Spinal cord (tissue), 10 donors: Measurements from ENCODE around the gene RPL34. TPM values are rescaled to one million over a fixed set of nuclear protein-coding genes. Genes with fewer than 3 reads are reported as not detected.

ENCODE experiments used
- DNase-seq, 6 donors: peaks; one replicate each; pipeline versions ENCODE4 v3.0.0 to v3.0.0-alpha.2; 2013 to 2015; ENCODE audit warnings: low spot score in 6 of 6, low read depth in 4 of 6
- H3K27ac ChIP-seq: one replicate; pipeline ENCODE4 v1.5.1; 2013; ENCODE audit warnings: low read depth, low read length, control low read depth
- H3K27me3 ChIP-seq: one replicate; pipeline ENCODE4 v1.6.1; 2013; ENCODE audit warnings: low read length; ENCODE audit not compliant: control insufficient read depth, insufficient read depth
- H3K36me3 ChIP-seq: one replicate; pipeline ENCODE4 v1.6.1; 2013; ENCODE audit warnings: low read length; ENCODE audit not compliant: control insufficient read depth, insufficient read depth
- H3K4me1 ChIP-seq: one replicate; pipeline ENCODE4 v1.6.1; 2013; ENCODE audit warnings: low read length; ENCODE audit not compliant: control insufficient read depth, insufficient read depth
- H3K4me3 ChIP-seq: one replicate; pipeline ENCODE4 v1.5.1; 2013; ENCODE audit warnings: low read depth, low read length, control low read depth
- H3K9me3 ChIP-seq: one replicate; pipeline ENCODE4 v1.6.1; 2013; ENCODE audit warnings: low read length; ENCODE audit not compliant: control insufficient read depth, insufficient read depth
- WGBS: methylation state at CpG from one replicate; pipeline ENCODE4 v1.1.5; 2013; ENCODE audit warnings: missing lambda C conversion rate; ENCODE audit not compliant: insufficient coverage; 5-methylcytosine and 5-hydroxymethylcytosine counted together
- polyA plus RNA-seq, 2 donors: library from polyadenylated mRNA; unstranded; fragments of 120-200 nt; gene quantifications; one replicate each; pipeline ENCODE4 v1.2.1, GENCODE V29; 2013; ENCODE audit not compliant: insufficient read length in 2 of 2
- total RNA-seq, 2 donors: library from RNA; depleted of rRNA in 1 of 2; stranded (reverse); fragments of 120-200 nt in 1 of 2; fragments of >200 nt in 1 of 2; gene quantifications; one replicate each; pipeline versions ENCODE4 v1.2.3 to v1.2.4, GENCODE V29; 2013 to 2014
- donor health status: healthy.

The RPL34 gene
- total and polyA plus RNA-seq, 4 donors: 706 to 2,279 (median 1,126) TPM

DNA sequence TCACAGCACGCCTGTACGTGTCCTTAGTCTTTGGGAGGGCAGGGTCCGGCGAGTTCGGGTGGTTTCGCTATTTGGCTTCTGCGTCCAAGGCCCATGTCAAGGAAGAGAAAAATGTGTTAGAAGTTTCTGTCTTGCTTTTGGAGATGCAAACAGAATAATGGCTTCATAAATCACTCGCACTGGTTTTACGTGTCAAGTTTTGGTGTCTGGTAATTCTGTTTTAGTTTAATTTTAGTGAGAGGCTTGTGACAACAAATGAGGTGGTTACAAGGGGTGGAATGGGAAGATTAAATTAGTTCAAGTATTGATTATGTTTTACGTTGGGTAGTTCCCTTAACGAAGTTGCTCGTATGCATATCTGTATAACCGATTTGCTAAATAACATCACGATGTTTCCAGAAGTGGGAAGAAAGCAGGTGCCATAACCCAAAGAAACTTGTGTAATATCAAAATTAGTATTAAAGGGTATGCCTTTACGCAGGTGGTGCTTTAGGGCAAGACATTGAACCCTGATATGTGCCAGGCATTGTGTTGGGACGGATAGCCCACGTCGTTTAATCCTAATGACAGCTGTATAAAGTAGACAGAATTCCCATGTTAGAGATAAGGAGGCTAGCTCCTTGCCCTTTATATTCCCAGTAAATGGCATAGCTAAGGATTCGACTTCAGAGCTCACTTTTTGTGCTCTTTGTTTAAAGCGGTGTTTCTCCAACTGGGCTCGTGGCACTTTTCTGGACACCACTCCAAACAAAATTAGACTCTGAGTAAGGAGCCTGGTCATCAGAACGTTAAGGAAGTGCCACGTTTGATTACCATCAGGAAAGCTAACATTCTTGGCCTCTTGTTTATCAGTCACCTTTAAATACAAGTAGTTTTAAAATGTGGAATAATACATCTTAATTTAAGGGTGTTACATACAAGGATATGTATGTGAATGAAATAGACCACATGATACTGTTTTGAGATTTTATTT is 843 bp downstream of the RPL34 start:
- DNase-seq: no peak
- H3K4me1 ChIP-seq: no peaks in the 10 kb centered on the region
- peaks cover 2% of the 10 kb centered on the region for H3K9me3 ChIP-seq
- WGBS: 0% methylated on average over 9 of the region's 23 CpGs
- H3K27me3 ChIP-seq: no peaks in the 10 kb centered on the region
- peak overlapping the region; percentile 90 for H3K27ac ChIP-seq
- peaks cover 24% of the 10 kb centered on the region for H3K36me3 ChIP-seq
- peak overlapping the region; percentile 99 for H3K4me3 ChIP-seq

GRCh38 chr4:108622022-108622421 is 1.6 kb downstream of the RPL34 start:
- no peaks in the 10 kb centered on the region for H3K9me3 ChIP-seq
- no peak overlapping the region for H3K4me3 ChIP-seq
- H3K36me3 ChIP-seq: peaks cover 32% of the 10 kb centered on the region
- no peak for DNase-seq
- whole genome bisulfite sequencing: 100% methylated on average over 1 of the region's 4 CpGs
- H3K4me1 ChIP-seq: no peaks in the 10 kb centered on the region
- H3K27ac ChIP-seq: no peak overlapping the region
- H3K27me3 ChIP-seq: no peaks in the 10 kb centered on the region

- Histone ChIP-seq H3K27ac (no peak overlapping the region), H3K27me3 (no peaks in the 10 kb centered on the region), H3K9me3 (no peaks in the 10 kb centered on the region), H3K36me3 (peaks cover 39% of the 10 kb centered on the region), H3K4me3 (no peak overlapping the region), H3K4me1 (no peaks in the 10 kb centered on the region)
- 98% methylated on average over 4 of the region's 5 CpGs for WGBS
- DNase-seq: no peak
Observed at GRCh38 chr4:108622828-108623227, 2.5 kb downstream of the RPL34 start.

GRCh38 chr4:108624263-108625056 is 4.1 kb downstream of the RPL34 start:
- Histone ChIP-seq H3K9me3 (no peaks in the 10 kb centered on the region), H3K36me3 (peaks cover 42% of the 10 kb centered on the region), H3K27ac (no peak overlapping the region), H3K4me1 (no peaks in the 10 kb centered on the region), H3K27me3 (no peaks in the 10 kb centered on the region), H3K4me3 (no peak overlapping the region)
- WGBS: no CpG with 5 or more reads among the region's 2 CpGs
- DNase-seq: no peak

- WGBS: 100% methylated on average over 1 of the region's 1 CpG
- Histone ChIP-seq H3K4me1 (no peaks in the 10 kb centered on the region), H3K9me3 (no peaks in the 10 kb centered on the region), H3K27me3 (no peaks in the 10 kb centered on the region), H3K36me3 (peaks cover 49% of the 10 kb centered on the region), H3K27ac (no peak overlapping the region), H3K4me3 (no peak overlapping the region)
- DNase-seq: no peak
Observed at GRCh38 chr4:108626056-108626455, 5.7 kb downstream of the RPL34 start.

- H3K27ac ChIP-seq: no peak overlapping the region
- no peaks in the 10 kb centered on the region for H3K4me1 ChIP-seq
- no peaks in the 10 kb centered on the region for H3K27me3 ChIP-seq
- no peaks in the 10 kb centered on the region for H3K9me3 ChIP-seq
- H3K4me3 ChIP-seq: no peak overlapping the region
- no peak for DNase-seq
- H3K36me3 ChIP-seq: peaks cover 43% of the 10 kb centered on the region
Observed at GRCh38 chr4:108628411-108628810, 8.0 kb downstream of the RPL34 start.

GRCh38 chr4:108635070-108635655 is 14.8 kb downstream of the RPL34 start:
- peaks cover 19% of the 10 kb centered on the region for H3K36me3 ChIP-seq
- H3K9me3 ChIP-seq: no peaks in the 10 kb centered on the region
- no peaks in the 10 kb centered on the region for H3K4me1 ChIP-seq
- no peak for DNase-seq
- no peak overlapping the region for H3K27ac ChIP-seq
- no peak overlapping the region for H3K4me3 ChIP-seq
- 94% methylated on average over 6 of the region's 8 CpGs for WGBS
- no peaks in the 10 kb centered on the region for H3K27me3 ChIP-seq

DNA sequence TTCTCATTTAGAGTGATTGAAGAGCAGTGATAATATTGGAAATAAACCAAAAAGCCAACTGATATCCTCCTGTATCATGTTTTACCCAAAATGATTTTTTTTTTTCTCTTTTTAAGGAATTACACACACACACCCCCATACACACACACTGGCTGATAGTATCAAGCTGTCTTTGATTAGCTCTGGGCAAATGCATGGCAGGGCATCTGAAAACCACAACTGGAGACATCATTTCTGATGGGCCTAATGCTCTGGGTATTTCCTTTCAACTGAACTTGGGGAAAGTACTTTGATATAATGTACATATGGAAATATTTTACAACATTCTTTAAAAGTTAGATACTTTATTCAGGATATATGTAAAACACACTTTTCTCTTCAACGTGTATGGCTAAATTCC is 15.9 kb downstream of the RPL34 start:
- no peaks in the 10 kb centered on the region for H3K9me3 ChIP-seq
- no peak for DNase-seq
- no CpG with 5 or more reads among the region's 1 CpG for WGBS
- no peak overlapping the region for H3K4me3 ChIP-seq
- H3K27me3 ChIP-seq: no peaks in the 10 kb centered on the region
- no peaks in the 10 kb centered on the region for H3K4me1 ChIP-seq
- H3K27ac ChIP-seq: no peak overlapping the region
- H3K36me3 ChIP-seq: peaks cover 12% of the 10 kb centered on the region

DNA sequence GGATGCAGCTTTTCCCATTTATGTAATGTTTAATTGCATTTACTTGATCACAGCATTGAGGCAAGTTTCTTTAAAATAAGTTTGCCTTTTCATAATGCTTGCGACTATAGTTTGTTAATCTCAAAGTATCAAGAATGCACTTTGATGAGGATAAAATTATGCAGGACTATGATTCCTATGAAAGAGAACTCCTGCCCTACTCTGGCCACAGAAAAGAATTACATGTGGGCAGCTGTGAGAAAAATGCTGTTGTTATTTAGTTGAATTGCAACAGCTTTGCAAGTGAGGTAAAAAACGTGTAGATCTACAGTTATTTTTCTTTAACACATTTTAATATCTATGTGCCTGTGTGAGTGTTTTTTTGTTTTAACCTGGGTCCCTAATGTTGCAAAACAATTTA is 17.5 kb downstream of the RPL34 start:
- Histone ChIP-seq H3K4me3 (no peak overlapping the region), H3K27me3 (no peaks in the 10 kb centered on the region), H3K36me3 (peaks cover 12% of the 10 kb centered on the region), H3K9me3 (no peaks in the 10 kb centered on the region), H3K27ac (no peak overlapping the region), H3K4me1 (no peaks in the 10 kb centered on the region)
- WGBS: no CpG with 5 or more reads among the region's 2 CpGs
- peak in 1 of 6 donors; percentile 43 for DNase-seq
